Naive B cell (primary cell): Measurements from ENCODE around the gene SCAMP1. TPM values are rescaled to one million over a fixed set of nuclear protein-coding genes. Genes with fewer than 3 reads are reported as not detected.

ENCODE experiments used
- ATAC-seq, 2 donors: fragments of 150-1000 bp; cut with Tn5 transposase; 2 replicates each; pipeline ENCODE4 v1.10.0; 2021; ENCODE audit warnings: low read depth in 2 of 2, mild to moderate bottlenecking in 2 of 2, moderate library complexity in 2 of 2
- DNase-seq: peaks from one replicate; pipeline ENCODE4 v3.0.0; 2022
- H3K27ac Mint-ChIP-seq, 6 donors: one replicate each; pipeline ENCODE4 v1.8.0; 2020 to 2022; ENCODE audit warnings: mild to moderate bottlenecking in 6 of 6, mixed read lengths in 6 of 6, moderate library complexity in 5 of 6, inconsistent platforms in 2 of 6
- H3K27me3 Mint-ChIP-seq, 3 donors: one replicate each; pipeline ENCODE4 v1.8.0; 2021 to 2022; ENCODE audit warnings: mixed read lengths in 3 of 3, mild to moderate bottlenecking in 1 of 3
- H3K36me3 Mint-ChIP-seq, 2 donors: one replicate each; pipeline ENCODE4 v1.8.0; 2020 to 2022; ENCODE audit warnings: mixed read lengths in 2 of 2, inconsistent platforms in 1 of 2, mild to moderate bottlenecking in 1 of 2
- H3K4me1 Mint-ChIP-seq, 3 donors: one replicate each; pipeline ENCODE4 v1.8.0; 2020 to 2022; ENCODE audit warnings: mixed read lengths in 3 of 3, inconsistent platforms in 1 of 3, mild to moderate bottlenecking in 1 of 3, moderate library complexity in 1 of 3
- H3K4me3 Mint-ChIP-seq, 8 donors: one replicate each; pipeline ENCODE4 v1.8.0; 2020 to 2022; ENCODE audit warnings: mild to moderate bottlenecking in 8 of 8, mixed read lengths in 8 of 8, moderate library complexity in 8 of 8, inconsistent platforms in 2 of 8
- H3K9me3 Mint-ChIP-seq, 7 donors: one replicate each; pipeline ENCODE4 v1.8.0; 2020 to 2022; ENCODE audit warnings: mixed read lengths in 7 of 7, mild to moderate bottlenecking in 5 of 7, inconsistent platforms in 2 of 7, moderate library complexity in 1 of 7
- polyA plus RNA-seq, 6 donors: library from polyadenylated mRNA; unstranded; fragments of 300-500 nt; fragmentation: Illumina TruSeq; gene quantifications; one replicate each; pipeline ENCODE4 v1.2.3, GENCODE V29; 2021; ENCODE audit warnings: low read depth in 6 of 6

The SCAMP1 gene
- polyA plus RNA-seq, 6 donors from 2014 or later = 25.8 to 36.2 (median 32.2) TPM

- peaks cover 14 to 47% (median 25%) of the 10 kb centered on the region in 3 donors for H3K4me1 Mint-ChIP-seq
- peak overlapping the region in 1 of 6 donors; percentile 10 for H3K27ac Mint-ChIP-seq
- no peaks in the 10 kb centered on the region for H3K27me3 Mint-ChIP-seq
- no peaks in the 10 kb centered on the region for H3K9me3 Mint-ChIP-seq
- DNase-seq = no peak
- H3K36me3 Mint-ChIP-seq = peaks cover 4% of the 10 kb centered on the region in 2 donors
- no peak overlapping the region for H3K4me3 Mint-ChIP-seq
- no peak for ATAC-seq
Observed at GRCh38 chr5:78496373-78496772, 136.0 kb downstream of the SCAMP1 start.

- H3K36me3 Mint-ChIP-seq = peaks cover 4% of the 10 kb centered on the region in 2 donors
- DNase-seq = no peak
- H3K4me1 Mint-ChIP-seq = peaks cover 25 to 54% (median 34%) of the 10 kb centered on the region in 3 donors
- no peaks in the 10 kb centered on the region for H3K27me3 Mint-ChIP-seq
- ATAC-seq = no peak
- no peaks in the 10 kb centered on the region for H3K9me3 Mint-ChIP-seq
- peak overlapping the region in 1 of 8 donors; percentile 14 for H3K4me3 Mint-ChIP-seq
- H3K27ac Mint-ChIP-seq = no peak overlapping the region
Observed at GRCh38 chr5:78497573-78498533, 137.4 kb downstream of the SCAMP1 start.

- ATAC-seq = no peak
- H3K36me3 Mint-ChIP-seq = peaks cover 0 to 4% of the 10 kb centered on the region in 2 donors
- DNase-seq = no peak
- peak overlapping the region in 1 of 6 donors; percentile 27 for H3K27ac Mint-ChIP-seq
- H3K9me3 Mint-ChIP-seq = no peaks in the 10 kb centered on the region
- H3K4me1 Mint-ChIP-seq = peaks cover 25 to 57% (median 31%) of the 10 kb centered on the region in 3 donors
- H3K4me3 Mint-ChIP-seq = no peak overlapping the region
- no peaks in the 10 kb centered on the region for H3K27me3 Mint-ChIP-seq
Observed at GRCh38 chr5:78499485-78499884, 139.1 kb downstream of the SCAMP1 start.

DNA sequence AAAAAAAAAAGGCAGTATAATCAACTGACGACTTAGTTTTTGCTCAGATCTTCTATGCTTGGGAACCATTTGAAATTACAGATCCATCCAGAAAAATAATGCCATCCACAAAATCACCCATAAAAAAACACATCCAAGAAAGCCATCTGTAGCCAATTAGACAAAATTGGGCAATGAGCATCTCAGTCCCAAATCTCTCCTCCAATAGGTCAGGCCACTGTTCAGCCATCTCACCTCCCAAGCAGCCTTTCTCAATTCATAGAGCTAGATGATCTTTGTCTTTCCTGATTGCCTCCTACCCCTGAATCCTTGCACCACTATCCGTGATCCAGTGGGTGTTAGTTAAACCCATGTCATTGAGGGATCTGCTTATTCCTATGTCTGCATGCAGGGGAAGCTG lies 139.6 kb downstream of the SCAMP1 start:
- ATAC-seq (no peak), DNase-seq (no peak)
- H3K4me3 Mint-ChIP-seq = peak overlapping the region in 1 of 8 donors; percentile 35
- peaks cover 25 to 57% (median 31%) of the 10 kb centered on the region in 3 donors for H3K4me1 Mint-ChIP-seq
- no peaks in the 10 kb centered on the region for H3K27me3 Mint-ChIP-seq
- H3K27ac Mint-ChIP-seq = peak overlapping the region in 2 of 6 donors; percentile 27 to 88
- no peaks in the 10 kb centered on the region for H3K9me3 Mint-ChIP-seq
- H3K36me3 Mint-ChIP-seq = peaks cover 0 to 4% of the 10 kb centered on the region in 2 donors

GRCh38 chr5:78500871-78501270 lies 140.5 kb downstream of the SCAMP1 start:
- no peaks in the 10 kb centered on the region for H3K27me3 Mint-ChIP-seq
- no peaks in the 10 kb centered on the region for H3K9me3 Mint-ChIP-seq
- H3K27ac Mint-ChIP-seq = no peak overlapping the region
- ATAC-seq (no peak), DNase-seq (no peak)
- H3K4me1 Mint-ChIP-seq = peaks cover 25 to 52% (median 30%) of the 10 kb centered on the region in 3 donors
- H3K36me3 Mint-ChIP-seq = peaks cover 0 to 4% of the 10 kb centered on the region in 2 donors
- no peak overlapping the region for H3K4me3 Mint-ChIP-seq

GRCh38 chr5:78501411-78502352 lies 141.3 kb downstream of the SCAMP1 start:
- Mint-ChIP-seq H3K36me3 (peaks cover 0 to 4% of the 10 kb centered on the region in 2 donors), H3K27ac (peak overlapping the region in 1 of 6 donors; percentile 7), H3K4me3 (peak overlapping the region in 1 of 8 donors; percentile 3), H3K4me1 (peaks cover 25 to 45% (median 26%) of the 10 kb centered on the region in 3 donors), H3K9me3 (no peaks in the 10 kb centered on the region), H3K27me3 (no peaks in the 10 kb centered on the region)
- no peak for ATAC-seq
- DNase-seq = no peak

- no peak for DNase-seq
- H3K4me3 Mint-ChIP-seq = no peak overlapping the region
- H3K27me3 Mint-ChIP-seq = no peaks in the 10 kb centered on the region
- H3K9me3 Mint-ChIP-seq = no peaks in the 10 kb centered on the region
- no peak overlapping the region for H3K27ac Mint-ChIP-seq
- no peak for ATAC-seq
- peaks cover 15 to 31% (median 24%) of the 10 kb centered on the region in 3 donors for H3K4me1 Mint-ChIP-seq
- peaks cover 0 to 4% of the 10 kb centered on the region in 2 donors for H3K36me3 Mint-ChIP-seq
Observed at GRCh38 chr5:78503958-78504653, 143.7 kb downstream of the SCAMP1 start.

DNA sequence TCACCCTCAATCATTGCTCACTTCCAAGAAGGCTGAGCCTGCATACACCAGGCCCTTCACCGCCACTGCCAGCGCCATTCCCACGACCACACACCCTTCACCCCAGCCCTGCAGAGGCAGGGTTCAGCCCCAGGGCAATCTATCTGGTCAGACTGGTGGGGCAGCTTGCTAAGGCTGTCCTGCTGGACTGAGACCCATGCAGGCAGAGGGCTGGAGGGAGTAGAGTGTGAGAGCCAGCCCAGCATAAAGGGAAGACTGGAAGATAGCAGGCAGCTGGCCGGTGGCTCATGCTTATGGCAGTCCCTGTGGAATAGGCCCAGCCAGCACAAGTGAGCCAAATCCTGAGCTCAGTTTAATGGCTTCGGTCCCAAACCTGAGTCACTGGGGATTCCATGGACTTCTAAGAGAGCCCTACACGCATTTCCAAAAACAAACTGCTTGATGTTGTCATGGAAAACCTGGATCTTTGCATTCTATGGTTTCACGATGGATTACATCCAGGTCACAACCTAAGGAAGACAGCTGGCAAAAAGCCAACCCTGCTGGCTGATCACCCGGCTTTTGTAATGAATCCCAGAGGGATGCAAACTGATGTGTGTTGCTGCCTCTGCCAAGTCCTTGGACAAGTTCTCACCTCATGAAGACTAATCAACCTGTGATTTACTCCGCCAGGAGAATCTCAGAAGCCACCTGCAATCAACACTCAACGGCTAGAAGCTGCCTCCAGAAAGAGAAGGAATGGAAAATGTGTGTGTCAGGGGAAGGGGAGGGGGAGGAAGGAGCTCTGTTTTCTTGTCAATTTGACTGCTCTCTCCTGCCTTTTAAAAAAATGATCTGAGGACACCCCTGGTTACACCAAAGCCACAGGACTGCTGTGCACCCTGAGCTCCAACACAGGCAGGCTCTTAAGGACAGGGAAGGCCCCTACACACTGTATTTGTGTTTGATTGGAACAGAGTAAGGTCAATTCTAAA lies 144.6 kb downstream of the SCAMP1 start:
- DNase-seq (no peak), ATAC-seq (no peak)
- Mint-ChIP-seq H3K9me3 (no peaks in the 10 kb centered on the region), H3K4me3 (no peak overlapping the region), H3K27ac (peak overlapping the region in 2 of 6 donors; percentile 39 to 44), H3K4me1 (peaks cover 21 to 36% (median 33%) of the 10 kb centered on the region in 3 donors), H3K36me3 (peaks cover 0 to 2% of the 10 kb centered on the region in 2 donors), H3K27me3 (no peaks in the 10 kb centered on the region)

DNA sequence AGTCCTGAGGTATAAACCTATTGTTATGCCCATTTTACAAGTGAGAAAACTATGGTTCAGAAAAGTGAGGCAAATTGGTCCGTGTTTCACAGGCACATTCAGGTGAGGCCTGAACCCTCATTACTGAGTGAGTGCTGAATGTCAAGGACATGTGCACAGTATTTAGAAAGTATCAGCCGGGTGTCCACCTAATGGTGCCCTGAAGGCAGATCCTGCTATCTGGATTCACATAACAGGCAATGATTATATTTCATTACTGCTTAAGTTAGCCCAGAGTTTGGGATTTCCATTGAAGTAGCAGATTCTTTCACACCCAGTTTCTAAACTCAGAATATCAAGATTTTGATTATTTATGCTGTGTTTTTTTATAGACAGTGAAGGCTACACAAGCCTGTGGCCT lies 145.4 kb downstream of the SCAMP1 start:
- Mint-ChIP-seq H3K9me3 (no peaks in the 10 kb centered on the region), H3K4me3 (no peak overlapping the region), H3K4me1 (peaks cover 27 to 41% (median 34%) of the 10 kb centered on the region in 3 donors), H3K36me3 (no peaks in the 10 kb centered on the region), H3K27me3 (no peaks in the 10 kb centered on the region), H3K27ac (no peak overlapping the region)
- no peak for DNase-seq
- no peak for ATAC-seq

DNA sequence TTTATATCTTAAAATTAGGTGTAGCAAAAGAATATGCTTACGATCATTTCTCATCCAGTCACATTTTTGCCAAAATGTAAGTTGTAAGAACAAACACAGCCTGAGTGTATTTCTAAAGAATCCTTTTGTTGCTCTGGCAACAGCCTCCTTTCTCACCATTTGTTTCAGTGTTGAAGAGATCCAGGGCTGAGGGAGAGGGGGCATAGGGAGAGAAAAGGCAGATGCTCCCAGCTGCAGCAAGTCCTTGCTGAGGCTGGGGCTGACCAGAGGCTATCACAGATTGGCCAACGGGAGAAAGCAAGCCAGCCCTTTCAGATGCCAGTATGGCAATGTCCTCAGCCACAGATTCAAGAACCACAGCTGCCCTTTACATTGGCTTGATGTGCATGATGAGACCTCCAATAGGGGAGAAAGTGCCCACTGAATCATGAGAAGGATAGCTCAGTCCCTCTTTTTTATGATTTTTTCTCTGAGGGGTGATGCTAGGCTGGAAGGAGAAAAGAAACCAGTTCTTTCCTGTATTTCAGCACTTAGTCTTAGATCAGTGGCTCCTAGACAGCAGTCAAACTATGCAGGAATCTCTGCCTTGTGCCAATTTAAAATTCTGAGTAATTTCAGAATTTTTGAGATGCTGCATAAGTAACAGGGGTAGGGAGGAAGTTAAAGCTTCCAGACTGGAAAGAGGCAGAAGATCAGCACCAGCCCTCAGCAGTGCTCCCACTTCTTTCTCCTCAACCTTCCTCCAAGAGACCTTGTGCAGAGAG lies 146.0 kb downstream of the SCAMP1 start:
- Mint-ChIP-seq H3K27me3 (no peaks in the 10 kb centered on the region), H3K27ac (peak overlapping the region in 1 of 6 donors; percentile 21), H3K4me3 (no peak overlapping the region), H3K9me3 (no peaks in the 10 kb centered on the region), H3K36me3 (no peaks in the 10 kb centered on the region), H3K4me1 (peaks cover 29 to 44% (median 34%) of the 10 kb centered on the region in 3 donors)
- ATAC-seq = no peak
- no peak for DNase-seq

- no peaks in the 10 kb centered on the region for H3K9me3 Mint-ChIP-seq
- DNase-seq = no peak
- peaks cover 25 to 36% (median 34%) of the 10 kb centered on the region in 3 donors for H3K4me1 Mint-ChIP-seq
- peak overlapping the region in 1 of 6 donors; percentile 46 for H3K27ac Mint-ChIP-seq
- ATAC-seq = no peak
- no peaks in the 10 kb centered on the region for H3K27me3 Mint-ChIP-seq
- peak overlapping the region in 1 of 8 donors; percentile 49 for H3K4me3 Mint-ChIP-seq
- H3K36me3 Mint-ChIP-seq = no peaks in the 10 kb centered on the region
Observed at GRCh38 chr5:78507531-78507930, 147.1 kb downstream of the SCAMP1 start.
